Heart left ventricle (tissue), 16 donors: ENCODE results near the gene ATP2C1. TPM values are rescaled to one million over a fixed set of nuclear protein-coding genes. Genes with fewer than 3 reads are reported as not detected.

Experiments used
- ATAC-seq, 4 donors: fragments of 200-7000 bp; cut with Tn5 transposase; one replicate each; pipeline ENCODE4 v1.9.1; 2020 to 2022; ENCODE audit warnings: moderate library complexity in 4 of 4, mild to moderate bottlenecking in 3 of 4, moderate number of reproducible peaks in 1 of 4
- DNase-seq, 5 donors: peaks; one replicate each; pipeline ENCODE4 v3.0.0-alpha.2; 2020
- H3K27ac ChIP-seq, 12 donors: fragments of 200-600 bp; sonication (generic) in 4 of 12; one replicate each; pipeline versions ENCODE4 v1.5.0 to v1.8.0; 2016 to 2022; ENCODE audit warnings: mild to moderate bottlenecking in 2 of 12
- H3K27me3 ChIP-seq, 9 donors: fragments of 200-600 bp; sonication (generic) in 2 of 9; one replicate each; pipeline versions ENCODE4 v1.5.1 to v1.8.0; 2016 to 2022; ENCODE audit warnings: mild to moderate bottlenecking in 3 of 9
- H3K36me3 ChIP-seq, 9 donors: fragments of 200-600 bp; sonication (generic) in 2 of 9; one replicate each; pipeline versions ENCODE4 v1.5.0 to v1.8.0; 2018 to 2022; ENCODE audit warnings: mild to moderate bottlenecking in 2 of 9
- H3K4me1 ChIP-seq, 12 donors: fragments of 200-600 bp; sonication (generic) in 4 of 12; one replicate each; pipeline versions ENCODE4 v1.5.0 to v1.8.0; 2016 to 2022; ENCODE audit warnings: mild to moderate bottlenecking in 3 of 12
- H3K4me3 ChIP-seq, 12 donors: fragments of 200-600 bp; sonication (generic) in 4 of 12; one replicate each; pipeline versions ENCODE4 v1.5.0 to v1.8.0; 2017 to 2022; ENCODE audit warnings: mild to moderate bottlenecking in 9 of 12, moderate library complexity in 4 of 12
- H3K9me3 ChIP-seq, 12 donors: fragments of 200-600 bp; sonication (generic) in 4 of 12; one replicate each; pipeline versions ENCODE4 v1.5.0 to v1.8.0; 2016 to 2022; ENCODE audit warnings: mild to moderate bottlenecking in 1 of 12
- CTCF ChIP-seq, 12 donors: fragments of 200-600 bp; sonication (generic) in 4 of 12; IDR thresholded peaks; one replicate each; pipeline versions ENCODE4 v1.5.0 to v1.8.0; 2018 to 2022; ENCODE audit warnings: antibody characterized with exemption in 12 of 12, mild to moderate bottlenecking in 5 of 12
- POLR2A ChIP-seq, 2 donors: fragments of 450-650 bp; IDR thresholded peaks; one replicate each; pipeline ENCODE4 v1.6.1; 2017; ENCODE audit warnings: antibody characterized with exemption in 2 of 2, mild to moderate bottlenecking in 2 of 2, moderate library complexity in 2 of 2
- WGBS, 4 donors: extraction: QIAGEN DNeasy Blood & Tissue Kit in 2 of 4; methylation state at CpG; one replicate each; pipeline versions ENCODE4 v1.1.5 to v1.1.7; 2013 to 2018; 5-methylcytosine and 5-hydroxymethylcytosine counted together
- intact Hi-C, 10 donors: fragments of 100-400 bp; cut with DNase I; formaldehyde crosslinking; loops; one replicate each; pipeline versions ENCODE4 v1.11.1 to v1.14.2; 2022
- polyA plus RNA-seq, 2 donors: library from polyadenylated mRNA; stranded (reverse); fragments of 200-250 nt; gene quantifications; one replicate each; pipeline ENCODE4 v1.2.3, GENCODE V29; 2013
- total RNA-seq, 9 donors: library from RNA; depleted of rRNA in 2 of 9; stranded (reverse); fragments of >200 nt in 2 of 9; fragmentation: NEBNext Ultra II Directional in 3 of 9; extraction: Animal tissue kit (Norgen Biotek cat#: 25700) in 3 of 9; gene quantifications; one replicate each; pipeline versions ENCODE4 v1.1.0 to v1.2.4, GENCODE V29; 2016 to 2023
- donor health status: ischemic (EF 13 %, LVEDD 7.1; RV severe dilation, severe dysfunction).
- donor health status: healthy with polysubstance abuse.
- donor health status: DM: no; HTN: yes; CAD: no.
- donor health status: DM: no; HTN: no; CAD: no.
- donor health status: ischemic (EF 25% LVEDD 6.9; RV normal size, moderate dysfunction).
- donor health status: ischemic (EF 25% LVEDD 5.7; RV mildly dilated, moderate dysfunction).
- donor health status: healthy.
- donor health status: DM: yes; HTN: yes; CAD: no.
- donor health status: ischemic (EF 35%, LVEDD 5.7; RV mildly dilated, moderate dysfunction).
- donor health status: nonischemic (EF 11% LVEDD 7.7; RV severe dilation, severe dysfunction).
- donor health status: DM: yes; HTN: yes; CAD: no.
- donor health status: PGD.
- donor health status: ischemic (EF 29% LVEDD 5.4; RV normal size, mild dysfunction).
- donor health status: nonischemic (EF 23%, LVEDD 6.1; RV moderate dilation, normal function).

ATP2C1 gene
- total and polyA plus RNA-seq, 11 donors = 26.1 to 74.4 (median 60.1) TPM

DNA sequence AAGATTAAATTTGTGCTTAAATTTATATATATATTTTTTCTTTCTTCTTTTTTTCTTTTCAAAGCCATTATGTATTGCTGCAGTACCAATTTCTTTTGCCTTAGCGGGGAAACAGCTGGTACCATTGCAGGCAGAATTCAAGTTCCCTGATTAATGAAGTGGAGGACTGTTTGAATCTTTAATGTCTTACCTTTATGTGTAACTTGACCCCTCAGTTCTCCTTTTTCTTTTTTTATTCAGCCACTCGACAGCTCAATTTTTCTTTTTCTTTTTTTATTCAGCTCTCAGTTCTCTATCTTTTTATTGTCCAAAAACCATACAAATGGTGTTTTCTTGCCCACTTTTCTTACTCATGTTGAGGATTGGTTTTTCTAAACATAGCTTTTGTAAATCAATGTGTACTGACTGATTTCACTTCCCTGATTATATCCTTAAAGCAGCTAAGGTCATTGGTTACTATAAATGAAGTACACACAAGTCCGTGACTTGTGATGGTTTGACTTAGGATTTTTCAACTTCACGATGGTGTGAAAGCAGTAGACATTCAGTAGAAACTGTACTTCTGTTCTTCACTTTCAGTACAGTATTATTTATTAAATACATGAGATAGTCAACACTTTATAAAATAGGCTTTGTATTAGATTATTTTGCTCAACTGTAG is 22.8 kb downstream of the ATP2C1 start:
- no peak for TF ChIP-seq POLR2A (IDR thresholded peaks at IDR 0.05)
- no peak for TF ChIP-seq CTCF (IDR thresholded peaks at IDR 0.05)
- ATAC-seq (no peak), DNase-seq (no peak)
- intact Hi-C loops = no loop called here
- Histone ChIP-seq H3K36me3 (no peaks in the 10 kb centered on the region), H3K27me3 (no peaks in the 10 kb centered on the region), H3K27ac (peak overlapping the region in 6 of 12 donors; percentile 14 to 68 (median 59)), H3K4me1 (peaks cover 0 to 33% (median 16%) of the 10 kb centered on the region in 12 donors), H3K9me3 (peaks cover 0 to 20% (median 0%) of the 10 kb centered on the region in 12 donors), H3K4me3 (no peak overlapping the region)
- WGBS, 4 donors = 72 to 74% (median 73%) methylated on average over 4 of the region's 4 CpGs

DNA sequence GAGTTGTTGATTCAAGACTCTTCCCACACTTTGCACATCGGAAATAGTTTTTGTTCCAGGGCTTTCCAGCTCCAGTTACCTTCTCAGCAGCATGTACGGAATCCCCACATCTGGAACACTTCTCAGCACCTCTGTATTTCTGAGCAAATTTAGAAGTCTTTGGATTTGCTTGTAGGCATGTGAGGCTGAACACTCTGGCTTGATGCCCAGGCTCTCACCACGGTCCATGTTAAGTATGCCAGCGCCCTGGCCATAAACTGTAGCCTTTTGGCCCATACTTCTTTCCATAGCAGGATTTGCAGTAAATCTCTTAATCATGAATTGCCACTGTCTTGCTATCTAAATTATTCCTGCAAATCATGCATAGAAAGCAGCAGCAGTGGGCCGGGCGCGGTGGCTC is 24.4 kb downstream of the ATP2C1 start:
- H3K4me3 ChIP-seq = no peak overlapping the region
- no peaks in the 10 kb centered on the region for H3K27me3 ChIP-seq
- ATAC-seq (peak in 3 of 4 donors; percentile 28 to 57 (median 56)), DNase-seq (peak in 3 of 5 donors; percentile 18 to 55 (median 37))
- H3K4me1 ChIP-seq = peaks cover 0 to 34% (median 17%) of the 10 kb centered on the region in 12 donors
- TF ChIP-seq CTCF (IDR thresholded peaks at IDR 0.05) = no peak
- no peak for TF ChIP-seq POLR2A (IDR thresholded peaks at IDR 0.05)
- intact Hi-C loops = no loop called here
- 76 to 81% (median 78%) methylated on average over 7 of the region's 7 CpGs for WGBS, 4 donors
- peak overlapping the region in 1 of 12 donors; percentile 13 for H3K27ac ChIP-seq
- H3K9me3 ChIP-seq = peaks cover 0 to 22% (median 0%) of the 10 kb centered on the region in 12 donors
- no peaks in the 10 kb centered on the region for H3K36me3 ChIP-seq

GRCh38 chr3:130925628-130926027 is 31.7 kb downstream of the ATP2C1 start:
- no peak overlapping the region for H3K4me3 ChIP-seq
- DNase-seq (no peak), ATAC-seq (no peak)
- intact Hi-C loops = no loop called here
- no peak overlapping the region for H3K27ac ChIP-seq
- TF ChIP-seq POLR2A (IDR thresholded peaks at IDR 0.05) (no peak), CTCF (IDR thresholded peaks at IDR 0.05) (no peak)
- peaks cover 0 to 18% (median 6%) of the 10 kb centered on the region in 12 donors for H3K4me1 ChIP-seq
- H3K36me3 ChIP-seq = peaks cover 0 to 3% (median 0%) of the 10 kb centered on the region in 9 donors
- H3K9me3 ChIP-seq = peaks cover 0 to 19% (median 7%) of the 10 kb centered on the region in 12 donors
- WGBS, 4 donors = 89 to 99% (median 94%) methylated on average over 3 of the region's 3 CpGs
- H3K27me3 ChIP-seq = no peaks in the 10 kb centered on the region

DNA sequence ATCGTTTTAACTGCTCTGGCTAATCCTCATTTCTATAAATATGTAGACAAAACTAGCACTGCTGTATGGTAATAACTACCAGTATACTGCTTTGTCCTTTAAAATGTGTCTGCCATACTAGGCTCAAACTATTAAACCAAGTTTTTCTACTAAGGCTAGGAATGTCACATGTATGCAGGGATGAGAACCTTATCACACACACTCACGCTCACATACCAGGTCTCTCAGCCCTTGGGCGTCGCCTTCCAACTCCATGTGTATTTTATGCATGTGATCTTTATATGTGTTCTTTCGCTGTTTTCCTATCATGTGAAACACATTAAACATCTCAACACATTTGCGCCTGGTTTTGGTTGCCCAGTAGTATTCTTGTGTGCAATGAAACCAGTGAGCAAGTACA is 32.6 kb downstream of the ATP2C1 start:
- H3K36me3 ChIP-seq = peaks cover 0 to 12% (median 0%) of the 10 kb centered on the region in 9 donors
- H3K27ac ChIP-seq = no peak overlapping the region
- DNase-seq (no peak), ATAC-seq (peak in 1 of 4 donors; percentile 24)
- H3K4me1 ChIP-seq = peaks cover 0 to 18% (median 6%) of the 10 kb centered on the region in 12 donors
- no peak for TF ChIP-seq POLR2A (IDR thresholded peaks at IDR 0.05)
- peaks cover 0 to 17% (median 7%) of the 10 kb centered on the region in 12 donors for H3K9me3 ChIP-seq
- H3K27me3 ChIP-seq = no peaks in the 10 kb centered on the region
- H3K4me3 ChIP-seq = no peak overlapping the region
- intact Hi-C loops = no loop called here
- WGBS, 4 donors = 64 to 70% (median 67%) methylated on average over 6 of the region's 6 CpGs
